ENCODE results near the gene SH3D21. TPM values are rescaled to one million over a fixed set of nuclear protein-coding genes. Genes with fewer than 3 reads are reported as not detected.

The SH3D21 gene
- polyA plus RNA-seq, 1 donor from 2014 or later = 2.6 TPM

DNA sequence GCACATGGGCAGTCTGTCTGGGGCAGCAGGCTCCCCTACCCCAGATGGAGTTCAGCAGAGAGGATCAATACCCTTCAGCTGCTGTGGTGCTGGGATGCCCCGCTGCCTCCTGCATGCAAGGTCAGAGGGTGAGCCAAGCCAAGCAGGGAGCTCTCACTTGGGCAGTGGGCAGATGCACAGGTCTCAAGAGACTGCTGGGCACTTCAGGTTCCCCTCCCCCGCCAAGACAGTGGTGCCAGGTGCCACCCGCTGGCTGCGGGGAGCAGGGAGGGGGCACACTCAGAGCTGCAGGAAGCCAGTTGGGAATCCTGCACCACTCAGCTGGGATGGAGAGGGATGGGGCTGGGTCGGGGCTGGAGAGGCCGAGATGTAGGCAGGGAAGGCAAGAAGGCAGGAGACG, 33.0 kb downstream of the SH3D21 start:
- H3K9me3 ChIP-seq (ENCODE audit: low read length) = no peaks in the 10 kb centered on the region
- no peaks in the 10 kb centered on the region for H3K27me3 ChIP-seq (ENCODE audit: insufficient read depth, low read depth, low read length)
- TF ChIP-seq RAD21 (conservative IDR thresholded peaks at IDR 0.05) (no peak), TAF1 (IDR thresholded peaks at IDR 0.05; ENCODE audit: low read depth) (no peak), SMC3 (conservative IDR thresholded peaks at IDR 0.05; ENCODE audit: poor library complexity) (no peak), EZH2 (IDR thresholded peaks at IDR 0.05; ENCODE audit: borderline replicate concordance, insufficient read depth, low read length, poor library complexity, severe bottlenecking) (no peak), EP300 (conservative IDR thresholded peaks at IDR 0.05; ENCODE audit: poor library complexity, severe bottlenecking) (no peak), POLR2AphosphoS5 (IDR thresholded peaks at IDR 0.05) (no peak), MXI1 (conservative IDR thresholded peaks at IDR 0.05; ENCODE audit: poor library complexity, severe bottlenecking) (no peak)
- TF ChIP-seq, protein P1, sequence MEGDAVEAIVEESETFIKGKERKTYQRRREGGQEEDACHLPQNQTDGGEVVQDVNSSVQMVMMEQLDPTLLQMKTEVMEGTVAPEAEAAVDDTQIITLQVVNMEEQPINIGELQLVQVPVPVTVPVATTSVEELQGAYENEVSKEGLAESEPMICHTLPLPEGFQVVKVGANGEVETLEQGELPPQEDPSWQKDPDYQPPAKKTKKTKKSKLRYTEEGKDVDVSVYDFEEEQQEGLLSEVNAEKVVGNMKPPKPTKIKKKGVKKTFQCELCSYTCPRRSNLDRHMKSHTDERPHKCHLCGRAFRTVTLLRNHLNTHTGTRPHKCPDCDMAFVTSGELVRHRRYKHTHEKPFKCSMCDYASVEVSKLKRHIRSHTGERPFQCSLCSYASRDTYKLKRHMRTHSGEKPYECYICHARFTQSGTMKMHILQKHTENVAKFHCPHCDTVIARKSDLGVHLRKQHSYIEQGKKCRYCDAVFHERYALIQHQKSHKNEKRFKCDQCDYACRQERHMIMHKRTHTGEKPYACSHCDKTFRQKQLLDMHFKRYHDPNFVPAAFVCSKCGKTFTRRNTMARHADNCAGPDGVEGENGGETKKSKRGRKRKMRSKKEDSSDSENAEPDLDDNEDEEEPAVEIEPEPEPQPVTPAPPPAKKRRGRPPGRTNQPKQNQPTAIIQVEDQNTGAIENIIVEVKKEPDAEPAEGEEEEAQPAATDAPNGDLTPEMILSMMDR (IDR thresholded peaks at IDR 0.05; ENCODE audit: poor library complexity, severe bottlenecking) = no peak
- TF ChIP-seq, protein P2, sequence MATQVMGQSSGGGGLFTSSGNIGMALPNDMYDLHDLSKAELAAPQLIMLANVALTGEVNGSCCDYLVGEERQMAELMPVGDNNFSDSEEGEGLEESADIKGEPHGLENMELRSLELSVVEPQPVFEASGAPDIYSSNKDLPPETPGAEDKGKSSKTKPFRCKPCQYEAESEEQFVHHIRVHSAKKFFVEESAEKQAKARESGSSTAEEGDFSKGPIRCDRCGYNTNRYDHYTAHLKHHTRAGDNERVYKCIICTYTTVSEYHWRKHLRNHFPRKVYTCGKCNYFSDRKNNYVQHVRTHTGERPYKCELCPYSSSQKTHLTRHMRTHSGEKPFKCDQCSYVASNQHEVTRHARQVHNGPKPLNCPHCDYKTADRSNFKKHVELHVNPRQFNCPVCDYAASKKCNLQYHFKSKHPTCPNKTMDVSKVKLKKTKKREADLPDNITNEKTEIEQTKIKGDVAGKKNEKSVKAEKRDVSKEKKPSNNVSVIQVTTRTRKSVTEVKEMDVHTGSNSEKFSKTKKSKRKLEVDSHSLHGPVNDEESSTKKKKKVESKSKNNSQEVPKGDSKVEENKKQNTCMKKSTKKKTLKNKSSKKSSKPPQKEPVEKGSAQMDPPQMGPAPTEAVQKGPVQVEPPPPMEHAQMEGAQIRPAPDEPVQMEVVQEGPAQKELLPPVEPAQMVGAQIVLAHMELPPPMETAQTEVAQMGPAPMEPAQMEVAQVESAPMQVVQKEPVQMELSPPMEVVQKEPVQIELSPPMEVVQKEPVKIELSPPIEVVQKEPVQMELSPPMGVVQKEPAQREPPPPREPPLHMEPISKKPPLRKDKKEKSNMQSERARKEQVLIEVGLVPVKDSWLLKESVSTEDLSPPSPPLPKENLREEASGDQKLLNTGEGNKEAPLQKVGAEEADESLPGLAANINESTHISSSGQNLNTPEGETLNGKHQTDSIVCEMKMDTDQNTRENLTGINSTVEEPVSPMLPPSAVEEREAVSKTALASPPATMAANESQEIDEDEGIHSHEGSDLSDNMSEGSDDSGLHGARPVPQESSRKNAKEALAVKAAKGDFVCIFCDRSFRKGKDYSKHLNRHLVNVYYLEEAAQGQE (IDR thresholded peaks at IDR 0.05; ENCODE audit: borderline replicate concordance) = no peak
- H3K27ac ChIP-seq (ENCODE audit: low read length) = no peak overlapping the region
- H3K36me3 ChIP-seq (ENCODE audit: insufficient read depth, low read length) = no peaks in the 10 kb centered on the region
- H3K79me2 ChIP-seq (replicated peaks; ENCODE audit: insufficient read depth, low read length) = no peaks in the 10 kb centered on the region
- H3K4me2 ChIP-seq (ENCODE audit: low read length) = no peak overlapping the region
- no peak overlapping the region for H3K4me3 ChIP-seq (ENCODE audit: low read length)
- no peak overlapping the region for H3K9ac ChIP-seq (ENCODE audit: low read length)
- no peaks in the 10 kb centered on the region for H4K20me1 ChIP-seq (ENCODE audit: insufficient read depth)
- no peaks in the 10 kb centered on the region for H3K9me2 ChIP-seq (ENCODE audit: insufficient read depth, low read length)
- no peaks in the 10 kb centered on the region for H3F3A ChIP-seq (ENCODE audit: insufficient read depth, low read length, poor library complexity, severe bottlenecking)
- no peak overlapping the region for H2AFZ ChIP-seq (ENCODE audit: low read depth, low read length)

DNA sequence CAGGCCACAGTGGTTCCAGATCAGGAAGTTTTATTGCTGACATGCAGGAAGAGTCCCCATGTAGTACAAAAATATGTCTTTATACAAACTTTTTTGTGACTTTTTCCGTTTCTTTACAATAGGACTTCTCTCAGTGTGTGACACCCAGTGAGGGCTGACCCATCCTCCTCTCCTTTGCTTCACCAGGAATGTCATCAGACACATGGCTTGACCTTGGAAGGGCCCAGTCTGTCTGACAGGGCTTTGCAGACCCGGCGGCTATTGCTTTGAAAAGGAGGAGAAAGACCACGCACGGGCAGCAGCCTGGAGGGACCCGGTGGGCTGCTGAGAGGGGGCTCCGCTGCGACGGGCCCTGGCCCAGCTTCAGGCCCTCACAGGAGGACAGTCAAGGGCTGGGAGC, 33.4 kb downstream of the SH3D21 start:
- no peaks in the 10 kb centered on the region for H4K20me1 ChIP-seq (ENCODE audit: insufficient read depth)
- no peak overlapping the region for H3K4me3 ChIP-seq (ENCODE audit: low read length)
- no peaks in the 10 kb centered on the region for H3K9me2 ChIP-seq (ENCODE audit: insufficient read depth, low read length)
- H3K27ac ChIP-seq (ENCODE audit: low read length) = no peak overlapping the region
- no peaks in the 10 kb centered on the region for H3F3A ChIP-seq (ENCODE audit: insufficient read depth, low read length, poor library complexity, severe bottlenecking)
- TF ChIP-seq, protein P2 (IDR thresholded peaks at IDR 0.05; ENCODE audit: borderline replicate concordance) = no peak
- TF ChIP-seq EZH2 (IDR thresholded peaks at IDR 0.05; ENCODE audit: borderline replicate concordance, insufficient read depth, low read length, poor library complexity, severe bottlenecking) (no peak), POLR2AphosphoS5 (IDR thresholded peaks at IDR 0.05) (no peak), TAF1 (IDR thresholded peaks at IDR 0.05; ENCODE audit: low read depth) (no peak), RAD21 (conservative IDR thresholded peaks at IDR 0.05) (no peak), EP300 (conservative IDR thresholded peaks at IDR 0.05; ENCODE audit: poor library complexity, severe bottlenecking) (no peak), SMC3 (conservative IDR thresholded peaks at IDR 0.05; ENCODE audit: poor library complexity) (no peak), MXI1 (conservative IDR thresholded peaks at IDR 0.05; ENCODE audit: poor library complexity, severe bottlenecking) (no peak)
- TF ChIP-seq, protein P1 (IDR thresholded peaks at IDR 0.05; ENCODE audit: poor library complexity, severe bottlenecking) = no peak
- H3K9ac ChIP-seq (ENCODE audit: low read length) = no peak overlapping the region
- no peaks in the 10 kb centered on the region for H3K27me3 ChIP-seq (ENCODE audit: insufficient read depth, low read depth, low read length)
- H3K36me3 ChIP-seq (ENCODE audit: insufficient read depth, low read length) = no peaks in the 10 kb centered on the region
- H3K9me3 ChIP-seq (ENCODE audit: low read length) = no peaks in the 10 kb centered on the region
- H2AFZ ChIP-seq (ENCODE audit: low read depth, low read length) = no peak overlapping the region
- H3K4me2 ChIP-seq (ENCODE audit: low read length) = no peak overlapping the region
- H3K79me2 ChIP-seq (replicated peaks; ENCODE audit: insufficient read depth, low read length) = no peaks in the 10 kb centered on the region

Data from neural cell (in vitro differentiated cells).